Ishikawa (cell line): ENCODE measurements around the gene MYBPC2.

Source experiments
- FOXM1 ChIP-seq: IDR thresholded peaks from 2 replicates; pipeline ENCODE4 v1.6.1; 2012; ENCODE audit warnings: low read depth, borderline replicate concordance
- YY1 ChIP-seq: IDR thresholded peaks from 2 replicates; pipeline ENCODE4 v1.6.1; 2012; ENCODE audit warnings: low read depth

- TF ChIP-seq YY1 (no peak), FOXM1 (no peak)
Measured at GRCh38 chr19:50430888-50431342, 1.8 kb upstream of the MYBPC2 start.
